ENCODE data around the gene P2RX5. TPM values are rescaled to one million over a fixed set of nuclear protein-coding genes. Genes with fewer than 3 reads are reported as not detected.
"Not testable (repeated sequence)": the region's sequence is repeated elsewhere in the genome, so short reads cannot be mapped to it uniquely, and the experiment has no call there.

Gene P2RX5
- total and polyA plus RNA-seq, 9 donors, result 0.15 to 1.1 (median 0.61) TPM

DNA sequence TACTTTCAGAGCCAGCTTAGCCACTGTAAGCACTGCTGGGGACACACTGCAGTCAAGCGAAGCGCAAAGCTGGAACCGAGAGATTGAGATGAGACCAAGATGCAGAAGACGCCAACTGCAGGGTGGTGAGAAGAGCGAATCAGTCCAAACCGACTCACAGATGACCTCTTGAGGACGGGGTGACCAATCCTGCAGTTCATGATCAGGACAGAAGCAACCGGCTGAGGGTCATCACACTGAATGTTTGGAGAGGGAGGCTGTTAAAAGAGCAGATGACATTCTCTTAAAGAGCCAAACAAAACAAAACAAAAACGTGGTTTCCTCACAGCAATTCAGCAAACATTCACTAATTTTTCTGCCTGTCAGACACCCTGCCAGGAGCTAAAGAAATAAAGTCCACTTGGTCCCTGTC lies 36.3 kb upstream of the P2RX5 start:
- Histone ChIP-seq H3K27ac (no peak overlapping the region), H3K36me3 (no peaks in the 10 kb centered on the region), H3K27me3 (no peaks in the 10 kb centered on the region), H3K9me3 (no peaks in the 10 kb centered on the region), H3K4me3 (no peak overlapping the region), H3K4me1 (ENCODE audit: insufficient read depth) (peaks cover 5% of the 10 kb centered on the region)
- intact Hi-C loops (cut with DNase I), result loop anchor here in 3 of 4 donors (10.0 kb wide), 2 partner anchors 123 to 273 kb away; no protein-coding TSS in a partner anchor
- WGBS, 3 donors, result 8 to 18% (median 16%) methylated on average over 9 of the region's 9 CpGs
- DNase-seq, result no peak
- TF ChIP-seq POLR2A (IDR thresholded peaks at IDR 0.05) (no peak), EP300 (IDR thresholded peaks at IDR 0.05) (no peak)
- TF ChIP-seq, protein P1, sequence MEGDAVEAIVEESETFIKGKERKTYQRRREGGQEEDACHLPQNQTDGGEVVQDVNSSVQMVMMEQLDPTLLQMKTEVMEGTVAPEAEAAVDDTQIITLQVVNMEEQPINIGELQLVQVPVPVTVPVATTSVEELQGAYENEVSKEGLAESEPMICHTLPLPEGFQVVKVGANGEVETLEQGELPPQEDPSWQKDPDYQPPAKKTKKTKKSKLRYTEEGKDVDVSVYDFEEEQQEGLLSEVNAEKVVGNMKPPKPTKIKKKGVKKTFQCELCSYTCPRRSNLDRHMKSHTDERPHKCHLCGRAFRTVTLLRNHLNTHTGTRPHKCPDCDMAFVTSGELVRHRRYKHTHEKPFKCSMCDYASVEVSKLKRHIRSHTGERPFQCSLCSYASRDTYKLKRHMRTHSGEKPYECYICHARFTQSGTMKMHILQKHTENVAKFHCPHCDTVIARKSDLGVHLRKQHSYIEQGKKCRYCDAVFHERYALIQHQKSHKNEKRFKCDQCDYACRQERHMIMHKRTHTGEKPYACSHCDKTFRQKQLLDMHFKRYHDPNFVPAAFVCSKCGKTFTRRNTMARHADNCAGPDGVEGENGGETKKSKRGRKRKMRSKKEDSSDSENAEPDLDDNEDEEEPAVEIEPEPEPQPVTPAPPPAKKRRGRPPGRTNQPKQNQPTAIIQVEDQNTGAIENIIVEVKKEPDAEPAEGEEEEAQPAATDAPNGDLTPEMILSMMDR (IDR thresholded peaks at IDR 0.05), result no peak

DNA sequence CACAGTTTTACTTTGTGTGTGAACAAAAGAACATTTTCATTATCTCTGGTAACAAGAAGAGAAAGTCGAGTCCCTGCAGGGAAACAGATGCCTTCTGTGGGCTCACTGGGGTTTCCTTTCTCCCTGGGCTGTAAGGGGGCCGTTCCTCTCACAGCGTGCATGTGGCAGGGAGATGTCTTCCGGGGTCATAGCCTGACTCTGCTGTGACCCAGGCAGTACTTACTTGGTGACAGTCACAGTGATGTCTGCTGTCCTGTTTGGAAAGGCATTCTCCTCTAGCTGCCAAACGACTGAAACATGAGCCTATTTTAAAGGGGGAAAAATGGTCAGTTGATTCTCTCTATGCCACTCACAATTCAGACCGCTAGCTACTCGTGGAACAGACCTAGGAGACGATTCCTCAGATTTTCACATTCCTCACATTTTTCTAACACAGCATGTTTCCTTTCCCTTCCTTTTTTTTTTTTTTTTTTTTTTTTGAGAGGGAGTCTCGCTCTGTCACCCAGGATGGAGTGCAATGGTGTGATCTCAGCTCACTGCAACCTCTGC lies 35.0 kb upstream of the P2RX5 start:
- Histone ChIP-seq H3K36me3 (no peaks in the 10 kb centered on the region), H3K4me1 (ENCODE audit: insufficient read depth) (peaks cover 5% of the 10 kb centered on the region), H3K27me3 (no peaks in the 10 kb centered on the region), H3K9me3 (no peaks in the 10 kb centered on the region), H3K27ac (no peak overlapping the region), H3K4me3 (no peak overlapping the region)
- 9 to 21% (median 16%) methylated on average over 9 of the region's 9 CpGs for WGBS, 3 donors
- DNase-seq, result no peak
- intact Hi-C loops (cut with DNase I), result loop anchor here in 3 of 4 donors (10.0 kb wide), 2 partner anchors 124 to 274 kb away; no protein-coding TSS in a partner anchor
- TF ChIP-seq EP300 (IDR thresholded peaks at IDR 0.05), result no peak
- no peak for TF ChIP-seq POLR2A (IDR thresholded peaks at IDR 0.05)
- TF ChIP-seq, protein P1 (IDR thresholded peaks at IDR 0.05), result no peak

DNA sequence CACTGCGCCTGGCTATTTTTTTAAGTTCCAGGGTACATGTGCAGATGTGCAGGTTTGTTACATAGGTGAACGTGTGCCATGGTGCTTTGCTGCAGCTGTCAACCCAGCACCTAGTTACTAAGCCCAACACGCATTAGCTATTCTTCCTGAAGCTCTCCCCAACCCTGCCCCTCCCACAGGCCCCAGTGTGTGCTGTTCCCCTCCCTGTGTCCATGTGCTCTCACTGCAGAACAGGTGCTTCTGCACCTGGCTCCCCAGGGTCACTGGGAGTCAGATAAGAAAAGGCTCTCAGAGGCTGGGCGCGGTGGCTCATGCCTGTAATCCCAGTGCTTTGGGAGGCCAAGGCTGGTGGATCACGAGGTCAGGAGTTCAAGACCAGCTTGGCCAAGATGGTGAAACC lies 33.9 kb upstream of the P2RX5 start:
- 80 to 90% (median 80%) methylated on average over 6 of the region's 6 CpGs for WGBS, 3 donors
- TF ChIP-seq EP300 (IDR thresholded peaks at IDR 0.05) (no peak), POLR2A (IDR thresholded peaks at IDR 0.05) (no peak)
- TF ChIP-seq, protein P1 (IDR thresholded peaks at IDR 0.05), result no peak
- Histone ChIP-seq H3K36me3 (no peaks in the 10 kb centered on the region), H3K4me1 (ENCODE audit: insufficient read depth) (peaks cover 5% of the 10 kb centered on the region), H3K4me3 (no peak overlapping the region), H3K27ac (no peak overlapping the region), H3K27me3 (no peaks in the 10 kb centered on the region), H3K9me3 (no peaks in the 10 kb centered on the region)
- no peak for DNase-seq
- intact Hi-C loops (cut with DNase I), result loop anchor here in 3 of 4 donors (10.0 kb wide), 2 partner anchors 125 to 275 kb away; no protein-coding TSS in a partner anchor

DNA sequence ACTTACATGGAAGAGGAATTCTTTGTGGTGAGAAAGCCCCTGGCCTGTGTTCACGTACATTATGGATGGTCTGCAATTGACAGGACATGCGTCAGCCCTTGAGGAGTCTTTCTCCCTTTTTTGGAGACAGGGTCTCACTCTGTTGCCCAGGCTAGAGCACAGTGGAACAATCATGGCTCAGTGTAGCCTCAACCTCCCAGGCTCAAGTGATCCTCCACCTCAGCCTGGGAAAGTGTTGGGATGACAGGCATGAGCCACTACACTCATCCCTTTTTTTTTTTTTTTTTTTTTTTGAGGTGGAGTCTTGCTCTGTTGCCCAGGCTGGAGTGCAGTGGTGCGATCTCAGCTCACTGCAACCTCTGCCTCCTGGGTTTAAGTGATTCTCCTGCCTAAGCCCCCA lies 32.1 kb upstream of the P2RX5 start:
- DNase-seq; H3K27me3 ChIP-seq; H3K27ac ChIP-seq; H3K36me3 ChIP-seq; intact Hi-C loops (cut with DNase I); H3K4me3 ChIP-seq; H3K9me3 ChIP-seq: not testable (repeated sequence)
- peaks cover 10% of the 10 kb centered on the region for H3K4me1 ChIP-seq (ENCODE audit: insufficient read depth)
- WGBS, 3 donors, result 93 to 99% (median 94%) methylated on average over 3 of the region's 3 CpGs

DNA sequence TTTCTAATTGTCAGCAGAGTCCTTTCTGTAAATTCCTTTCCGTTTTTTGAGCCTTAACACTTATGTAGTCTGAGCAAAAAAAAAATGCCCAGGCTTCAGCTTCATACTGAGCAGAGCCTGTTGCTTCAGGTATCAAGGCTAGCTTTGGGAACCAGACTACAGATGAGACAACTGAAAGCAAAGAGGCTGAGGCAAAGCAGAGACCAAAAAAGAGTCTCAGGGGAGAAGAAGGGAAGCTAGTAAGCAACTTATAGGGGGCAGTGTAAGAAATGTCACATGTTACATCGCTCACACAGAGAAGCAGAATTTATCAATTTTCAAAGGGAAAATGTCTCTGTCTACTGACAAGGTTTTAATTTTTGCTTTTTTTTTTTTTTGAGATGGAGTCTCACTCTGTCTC lies 31.1 kb upstream of the P2RX5 start:
- Histone ChIP-seq H3K27me3 (no peaks in the 10 kb centered on the region), H3K4me1 (ENCODE audit: insufficient read depth) (peaks cover 7% of the 10 kb centered on the region), H3K4me3 (no peak overlapping the region), H3K36me3 (no peaks in the 10 kb centered on the region), H3K9me3 (no peaks in the 10 kb centered on the region), H3K27ac (no peak overlapping the region)
- DNase-seq, result no peak
- TF ChIP-seq, protein P1 (IDR thresholded peaks at IDR 0.05), result no peak
- TF ChIP-seq POLR2A (IDR thresholded peaks at IDR 0.05) (no peak), EP300 (IDR thresholded peaks at IDR 0.05) (no peak)
- WGBS, 3 donors, result 34 to 59% (median 37%) methylated on average over 2 of the region's 2 CpGs
- intact Hi-C loops (cut with DNase I), result no loop called here

Measured in ovary (tissue), 9 donors.